DMS153 treated with DMSO at 0.1 percent for 48 hours (cell line): ENCODE results near the gene PTGFRN.
"Not testable (repeated sequence)": the region's sequence is repeated elsewhere in the genome, so short reads cannot be mapped to it uniquely, and the experiment has no call there.

ENCODE experiments used
- DNase-seq: peaks from one replicate; lab custom pipeline; 2025; ENCODE audit not compliant: unreplicated experiment; lab: John Stamatoyannopoulos, UW

Gene PTGFRN

GRCh38 chr1:116915086-116915661 lies 5.5 kb downstream of the PTGFRN start:
- no peak for DNase-seq

- DNase-seq, result no peak
Measured at GRCh38 chr1:116916002-116916401, 6.3 kb downstream of the PTGFRN start.

- no peak for DNase-seq
Measured at GRCh38 chr1:116916533-116917445, 7.1 kb downstream of the PTGFRN start.

GRCh38 chr1:116918714-116919357 lies 9.1 kb downstream of the PTGFRN start:
- DNase-seq, result no peak

GRCh38 chr1:116919802-116920201 lies 10.1 kb downstream of the PTGFRN start:
- DNase-seq, result peak; percentile 38

- no peak for DNase-seq
Measured at GRCh38 chr1:116920211-116920610, 10.5 kb downstream of the PTGFRN start.

- DNase-seq, result no peak
Measured at GRCh38 chr1:116921301-116921885, 11.7 kb downstream of the PTGFRN start.

GRCh38 chr1:116921937-116922336 lies 12.2 kb downstream of the PTGFRN start:
- no peak for DNase-seq

GRCh38 chr1:116923421-116923820 lies 13.7 kb downstream of the PTGFRN start:
- DNase-seq, result no peak

GRCh38 chr1:116927049-116927798 lies 17.5 kb downstream of the PTGFRN start:
- no peak for DNase-seq

GRCh38 chr1:116929961-116930592 lies 20.4 kb downstream of the PTGFRN start:
- DNase-seq, result no peak

- no peak for DNase-seq
Measured at GRCh38 chr1:116931016-116931918, 21.6 kb downstream of the PTGFRN start.

- DNase-seq, result no peak
Measured at GRCh38 chr1:116933606-116934515, 24.1 kb downstream of the PTGFRN start.

GRCh38 chr1:116934586-116935207 lies 25.0 kb downstream of the PTGFRN start:
- DNase-seq, result no peak

- DNase-seq, result no peak
Measured at GRCh38 chr1:116938216-116938615, 28.5 kb downstream of the PTGFRN start.

- not testable (repeated sequence) for DNase-seq
Measured at GRCh38 chr1:116939780-116940543, 30.2 kb downstream of the PTGFRN start.
